HG03439 (cell line): ENCODE measurements around the gene ARSG.
A peak's percentile ranks its signal among the peaks of the same experiment; 100 is the strongest.
"Not testable (repeated sequence)": the region's sequence is repeated elsewhere in the genome, so short reads cannot be mapped to it uniquely, and the experiment has no call there.

Experiments used
- ATAC-seq: cut with Tn5 transposase; IDR thresholded peaks from one replicate; pipeline ENCODE4 v1.9.1; 2021; ENCODE audit warnings: mild to moderate bottlenecking, moderate library complexity; ENCODE audit not compliant: unreplicated experiment

ARSG gene

DNA sequence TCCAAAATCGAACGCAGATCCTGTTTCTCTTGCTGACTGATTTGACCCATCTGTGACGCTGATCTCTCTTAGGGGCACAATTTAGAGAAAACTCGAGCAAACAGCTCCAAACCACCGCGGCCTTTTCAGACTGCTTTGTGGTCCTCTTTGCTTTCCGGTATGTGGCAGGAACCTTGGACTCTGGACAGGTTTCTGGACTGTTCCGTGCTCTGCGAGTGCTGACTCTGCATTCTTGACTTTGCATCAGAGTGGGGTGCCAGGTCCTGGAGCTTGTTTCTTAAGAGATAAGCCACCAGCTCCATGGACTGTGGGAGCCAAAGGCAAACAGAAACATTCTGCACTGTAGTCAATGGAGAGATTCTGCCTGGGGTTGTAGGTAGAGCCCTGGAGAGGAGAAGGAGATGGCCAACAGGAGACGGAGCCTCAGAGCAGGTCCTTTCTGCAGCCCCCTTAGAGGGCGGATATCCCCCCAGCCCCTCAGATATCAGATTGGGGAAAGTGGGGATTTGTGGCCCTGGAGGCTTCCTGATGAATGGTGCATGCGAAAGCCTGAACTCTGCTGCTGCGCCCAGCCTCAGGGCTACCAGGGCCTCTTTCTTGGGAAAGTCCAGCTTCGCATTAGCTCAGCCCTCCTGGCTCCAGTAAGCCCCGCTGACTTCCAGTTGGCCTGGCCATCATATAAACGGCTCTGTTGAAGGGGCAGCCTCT is 100.4 kb downstream of the ARSG start:
- ATAC-seq = no peak

DNA sequence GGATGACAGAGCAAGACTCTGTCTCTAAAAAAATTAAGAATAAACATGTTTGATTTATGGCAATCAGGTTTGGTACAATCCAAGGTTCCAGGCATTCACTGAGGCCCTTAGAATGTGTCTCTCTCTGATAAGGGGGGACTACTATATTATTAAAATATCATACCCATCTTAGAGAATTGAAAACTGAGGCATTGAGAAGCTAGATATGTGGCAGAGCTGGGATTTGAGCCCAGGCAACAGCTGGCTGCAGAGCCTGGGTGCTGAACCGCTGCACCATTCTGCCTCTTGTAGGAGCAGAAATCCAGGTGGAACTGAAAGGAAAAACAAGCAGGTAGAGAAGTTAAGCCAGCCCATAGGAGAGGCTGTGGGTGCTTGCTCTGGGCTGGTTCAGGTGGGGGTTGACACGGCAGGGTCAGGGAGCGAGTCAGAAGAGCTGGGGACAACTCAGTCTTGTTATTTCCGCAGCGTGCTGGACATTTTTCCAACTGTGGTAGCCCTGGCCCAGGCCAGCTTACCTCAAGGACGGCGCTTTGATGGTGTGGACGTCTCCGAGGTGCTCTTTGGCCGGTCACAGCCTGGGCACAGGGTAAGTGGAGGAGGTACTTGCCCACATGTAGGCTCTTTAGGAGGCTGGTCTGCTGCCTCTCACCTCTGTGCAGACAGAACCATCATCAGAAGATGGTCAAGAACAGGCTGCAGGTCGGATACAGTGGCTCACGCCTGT is 103.5 kb downstream of the ARSG start:
- ATAC-seq = no peak

DNA sequence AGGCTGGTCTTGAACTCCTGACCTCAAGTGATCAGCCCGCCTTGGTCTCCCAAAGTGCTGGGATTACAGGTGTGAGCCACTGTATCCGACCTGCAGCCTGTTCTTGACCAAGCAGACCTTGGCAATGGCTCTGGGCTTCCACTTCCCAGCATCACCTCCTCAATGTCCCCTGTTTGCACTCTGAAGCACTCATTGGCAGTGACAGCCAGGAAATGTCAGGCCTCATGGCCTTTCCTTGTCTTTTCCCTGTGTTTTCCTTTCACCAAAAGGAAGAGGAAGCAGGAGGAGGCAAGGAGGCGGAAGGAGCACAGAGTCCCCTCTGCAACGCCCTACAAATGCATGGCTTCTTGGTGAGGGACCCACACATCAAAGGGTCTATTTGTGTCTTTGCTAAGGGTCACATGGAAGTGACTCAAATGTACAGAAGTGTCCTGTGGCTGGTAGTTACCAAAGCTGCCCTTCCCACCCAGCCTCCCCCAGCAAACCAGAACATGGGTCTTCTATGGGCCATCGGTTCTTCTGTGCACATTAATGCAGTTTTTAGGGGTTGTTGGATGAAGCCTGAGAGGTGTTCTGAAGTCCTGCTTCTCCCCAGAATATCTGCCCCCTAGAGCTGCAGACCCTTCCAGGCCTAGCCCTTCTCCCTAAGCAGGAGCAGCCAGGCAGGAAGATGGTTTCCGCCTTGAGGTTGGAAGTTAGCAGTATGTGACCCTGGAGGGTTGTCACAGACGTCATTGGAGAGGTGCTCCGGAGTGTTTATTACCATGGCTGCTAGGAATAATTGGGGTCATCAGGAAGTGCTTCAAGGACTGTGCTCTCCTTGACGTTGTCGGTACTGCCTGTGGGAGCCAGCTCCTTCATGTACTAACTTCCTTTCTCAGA is 105.2 kb downstream of the ARSG start:
- no peak for ATAC-seq

DNA sequence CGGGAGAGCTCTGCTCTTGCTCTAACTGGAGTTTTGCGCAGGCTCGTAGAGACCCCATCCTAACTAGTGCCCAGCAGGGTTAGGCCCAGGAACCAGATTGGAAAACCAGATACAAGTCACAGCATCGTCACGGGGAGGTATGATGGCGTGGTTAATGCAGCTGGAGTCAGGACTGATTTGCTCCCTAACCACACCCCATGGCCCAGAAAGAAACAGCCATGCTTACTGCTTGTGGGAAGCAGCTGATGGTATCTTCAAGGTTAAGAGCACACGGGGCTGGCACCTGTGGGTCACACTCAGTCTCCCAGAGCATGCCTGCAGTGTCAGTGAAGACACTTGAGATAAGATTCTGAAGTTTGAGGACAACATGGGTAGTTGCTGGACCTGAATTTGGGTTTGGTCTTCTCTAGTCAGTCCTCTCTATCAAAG is 105.8 kb downstream of the ARSG start:
- no peak for ATAC-seq

DNA sequence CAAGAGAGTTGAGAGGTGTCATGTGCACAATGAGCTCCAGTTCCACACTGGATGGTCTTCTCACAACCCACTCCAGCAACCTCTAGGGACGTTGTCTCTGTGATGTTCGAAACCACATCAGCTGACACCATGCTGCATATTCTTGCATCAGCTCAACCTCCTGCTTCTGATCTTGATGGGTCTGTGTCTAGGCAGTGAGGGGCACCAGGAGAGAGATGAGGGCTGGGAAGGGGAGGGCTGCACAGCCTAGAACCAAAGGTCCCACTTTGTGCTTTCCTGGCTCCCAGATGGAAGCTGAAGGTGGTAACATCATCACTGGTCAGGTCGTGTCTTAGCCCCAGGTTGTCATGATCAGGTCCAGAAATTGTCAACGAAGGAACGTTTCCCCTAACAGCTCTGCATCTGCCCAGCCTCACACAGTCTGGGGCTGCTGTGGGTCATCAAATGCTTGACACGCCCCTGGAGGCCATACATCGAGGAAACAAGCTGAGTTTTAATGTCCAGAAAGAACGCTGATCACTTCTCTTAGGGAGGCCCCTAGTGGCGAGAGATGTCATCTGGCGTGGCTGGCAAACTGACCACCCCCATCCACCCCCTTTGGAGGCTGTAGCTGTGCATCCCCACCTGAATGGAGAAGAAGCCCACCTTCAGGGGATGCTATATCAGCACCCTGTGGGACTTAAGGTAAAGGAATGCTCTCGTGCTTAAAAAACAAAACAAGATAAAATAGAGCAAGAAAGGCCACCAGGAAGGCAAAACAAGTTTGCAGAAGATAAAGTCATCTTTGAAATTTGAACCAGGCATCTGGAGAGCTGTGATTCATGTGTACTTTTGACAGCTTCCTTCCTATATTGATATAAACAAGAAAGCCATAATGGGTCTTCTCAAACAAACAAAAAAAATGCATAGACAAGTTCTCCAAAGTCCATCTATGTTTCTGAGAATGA is 107.7 kb downstream of the ARSG start:
- peak; percentile 81 for ATAC-seq

DNA sequence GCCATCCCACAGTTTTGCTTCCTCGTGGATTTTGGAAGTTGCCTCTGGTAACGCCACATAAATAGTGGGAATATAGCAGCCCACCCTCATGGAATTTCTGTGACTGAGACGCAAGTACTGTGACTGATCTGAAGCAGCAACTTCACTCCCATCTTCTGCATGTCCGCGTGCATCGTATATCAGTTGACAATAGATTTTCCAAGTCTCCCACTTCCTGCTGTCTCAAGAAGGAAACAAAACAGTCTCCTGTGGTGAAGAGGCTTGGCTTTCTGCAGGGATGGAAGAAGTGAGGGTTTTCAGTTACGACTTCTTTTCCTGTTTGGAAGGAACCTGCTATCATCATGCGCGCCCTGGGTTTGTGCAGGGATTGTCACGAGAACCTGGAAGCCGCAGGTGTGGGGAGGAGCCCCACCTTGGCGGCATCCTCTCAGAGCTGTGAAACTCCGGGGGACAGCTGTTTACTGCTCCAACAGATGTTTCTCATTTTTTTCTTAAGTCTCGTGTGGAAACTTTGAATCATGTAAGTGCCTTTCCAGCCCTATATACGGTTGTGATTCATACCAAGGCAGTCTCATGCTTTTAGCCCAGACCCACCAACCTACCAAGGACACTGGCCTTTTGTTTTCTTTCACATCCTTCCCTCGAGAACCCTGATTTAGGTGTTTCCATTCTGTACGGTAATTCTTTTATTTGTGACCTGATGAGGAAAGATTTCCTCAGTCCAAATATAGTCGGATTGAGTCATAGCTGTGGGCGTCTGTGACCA is 108.5 kb downstream of the ARSG start:
- no peak for ATAC-seq

DNA sequence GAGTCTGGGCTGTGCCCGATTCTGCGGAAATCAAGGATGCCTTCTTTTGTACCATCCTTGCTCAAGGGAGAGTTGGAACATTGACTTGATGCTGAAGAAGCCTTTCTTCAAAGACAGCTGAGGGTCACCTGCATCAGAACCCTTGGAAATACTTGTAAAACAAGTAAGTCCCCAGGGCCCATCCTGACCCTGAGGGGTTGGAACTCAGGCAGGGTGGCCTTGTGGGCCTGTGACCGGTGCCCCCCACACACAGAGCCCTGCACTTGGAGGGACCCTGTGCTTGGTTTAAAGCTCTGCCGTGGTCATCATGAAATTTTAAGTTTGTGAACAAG is 109.1 kb downstream of the ARSG start:
- no peak for ATAC-seq

DNA sequence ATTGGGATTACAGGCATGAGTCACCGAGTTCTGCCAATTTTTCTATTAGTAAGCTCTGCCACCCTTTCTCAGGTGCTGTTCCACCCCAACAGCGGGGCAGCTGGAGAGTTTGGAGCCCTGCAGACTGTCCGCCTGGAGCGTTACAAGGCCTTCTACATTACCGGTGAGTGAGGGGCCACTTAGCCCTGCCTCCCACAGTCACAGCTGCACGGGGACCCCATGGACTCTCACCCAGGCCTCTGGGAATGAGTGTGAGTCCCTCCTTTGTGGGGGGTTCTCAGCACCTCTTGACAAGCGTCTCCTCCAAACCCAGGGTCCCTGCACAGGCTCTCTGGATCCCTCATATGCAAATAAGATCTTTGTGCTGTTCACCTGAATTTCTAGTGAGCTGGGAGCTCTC is 110.0 kb downstream of the ARSG start:
- no peak for ATAC-seq

DNA sequence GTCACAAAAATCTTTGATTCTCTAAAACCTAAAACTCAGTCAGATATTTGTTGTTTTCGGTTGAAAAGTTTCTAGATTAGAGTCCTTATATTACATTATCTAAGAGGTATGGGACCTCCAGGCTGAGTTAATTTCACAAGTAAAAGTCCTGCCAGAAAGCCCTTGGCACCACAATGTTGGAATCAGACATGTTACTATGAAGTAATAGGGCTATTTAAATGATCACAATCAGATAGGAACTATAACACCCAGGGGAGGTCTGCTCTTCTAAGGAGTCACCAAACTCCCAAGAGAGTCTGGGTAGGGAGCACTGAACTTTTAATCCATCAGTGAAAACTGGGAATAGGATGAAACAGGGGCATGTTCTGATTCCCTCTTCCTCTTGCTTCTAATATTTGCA is 111.8 kb downstream of the ARSG start:
- ATAC-seq = no peak

DNA sequence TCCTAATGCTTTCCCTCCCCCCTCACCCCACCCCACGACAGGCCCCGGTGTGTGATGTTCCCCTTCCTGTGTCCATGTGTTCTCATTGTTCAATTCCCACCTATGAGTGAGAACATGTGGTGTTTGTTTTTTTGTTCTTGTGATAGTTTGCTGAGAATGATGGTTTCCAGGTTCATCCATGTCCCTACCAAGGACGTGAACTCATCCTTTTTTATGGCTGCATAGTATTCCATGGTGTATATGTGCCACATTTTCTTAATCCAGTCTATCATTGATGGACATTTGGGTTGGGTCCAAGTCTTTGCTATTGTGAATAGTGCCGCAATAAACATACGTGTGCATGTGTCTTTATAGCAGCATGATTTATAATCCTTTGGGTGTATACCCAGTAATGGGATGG is 112.5 kb downstream of the ARSG start:
- ATAC-seq = not testable (repeated sequence)

DNA sequence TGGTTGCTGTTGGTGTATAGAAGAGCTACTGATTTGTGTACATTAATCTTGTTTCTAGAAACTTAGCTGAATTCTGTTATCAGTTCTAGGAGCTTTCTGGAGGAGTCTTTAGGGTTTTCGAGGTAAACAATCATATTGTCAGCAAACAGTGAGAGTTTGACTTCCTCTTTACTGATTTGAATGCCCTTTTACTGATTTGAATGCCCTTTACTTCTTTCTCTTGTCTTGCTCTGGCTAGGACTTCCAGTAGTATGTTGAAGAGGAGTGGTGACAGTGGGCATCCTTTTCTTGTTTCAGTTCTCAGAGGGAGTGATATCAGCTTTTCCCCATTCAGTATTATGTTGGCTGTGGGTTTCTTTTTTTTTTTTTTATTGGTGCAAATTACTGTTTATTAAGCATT is 116.4 kb downstream of the ARSG start:
- not testable (repeated sequence) for ATAC-seq

DNA sequence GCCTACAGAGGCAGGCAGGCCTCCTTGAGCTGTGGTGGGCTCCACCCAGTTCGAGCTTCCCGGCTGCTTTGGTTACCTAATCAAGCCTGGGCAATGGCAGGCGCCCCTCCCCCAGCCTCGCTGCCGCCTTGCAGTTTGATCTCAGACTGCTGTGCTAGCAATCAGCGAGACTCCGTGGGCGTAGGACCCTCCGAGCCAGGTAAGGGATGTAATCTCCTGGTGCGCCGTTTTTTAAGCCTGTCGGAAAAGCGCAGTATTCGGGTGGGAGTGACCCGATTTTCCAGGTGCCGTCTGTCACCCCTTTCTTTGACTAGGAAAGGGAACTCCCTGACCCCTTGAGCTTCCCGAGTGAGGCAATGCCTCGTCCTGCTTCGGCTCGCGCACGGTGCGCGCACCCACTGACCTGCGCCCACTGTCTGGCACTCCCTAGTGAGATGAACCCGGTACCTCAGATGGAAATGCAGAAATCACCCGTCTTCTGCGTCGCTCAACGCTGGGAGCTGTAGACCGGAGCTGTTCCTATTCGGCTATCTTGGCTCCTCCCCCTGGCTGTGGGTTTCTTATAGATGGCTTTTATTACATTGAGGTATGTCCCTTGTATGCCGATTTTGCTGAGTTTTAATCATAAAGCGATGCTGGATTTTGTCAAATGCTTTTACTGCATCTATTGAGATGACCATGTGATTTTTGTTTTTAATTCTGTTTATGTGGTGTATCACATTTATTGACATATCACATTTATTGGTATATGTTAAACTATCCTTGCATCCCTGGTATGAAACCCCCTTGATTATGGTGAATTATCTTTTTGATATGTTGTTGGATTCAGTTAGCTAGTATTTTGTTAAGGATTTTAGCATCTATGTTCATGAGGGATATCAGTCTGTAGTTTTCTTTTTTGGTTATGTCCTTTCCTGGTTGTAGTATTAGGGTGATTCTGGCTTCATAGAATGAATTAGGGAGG is 122.6 kb downstream of the ARSG start:
- not testable (repeated sequence) for ATAC-seq

DNA sequence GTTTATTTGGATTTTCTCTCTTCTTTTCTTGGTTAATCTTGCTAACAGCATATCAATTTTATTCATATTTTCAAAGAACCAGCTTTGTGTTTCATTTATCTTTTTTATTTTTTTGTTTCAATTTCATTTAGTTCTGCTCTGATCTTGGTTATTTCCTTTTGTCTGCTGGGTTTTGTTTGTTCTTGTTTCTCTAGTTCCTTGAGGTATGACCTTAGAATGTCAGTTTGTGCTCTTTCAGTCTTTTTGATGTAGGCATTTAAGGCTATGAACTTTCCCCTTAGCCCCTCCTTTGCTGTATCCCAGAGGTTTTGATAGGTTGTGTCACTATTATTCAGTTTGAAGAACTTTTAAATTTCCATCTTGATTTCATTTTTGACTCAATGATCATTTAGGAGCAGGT is 123.6 kb downstream of the ARSG start:
- ATAC-seq = not testable (repeated sequence)

DNA sequence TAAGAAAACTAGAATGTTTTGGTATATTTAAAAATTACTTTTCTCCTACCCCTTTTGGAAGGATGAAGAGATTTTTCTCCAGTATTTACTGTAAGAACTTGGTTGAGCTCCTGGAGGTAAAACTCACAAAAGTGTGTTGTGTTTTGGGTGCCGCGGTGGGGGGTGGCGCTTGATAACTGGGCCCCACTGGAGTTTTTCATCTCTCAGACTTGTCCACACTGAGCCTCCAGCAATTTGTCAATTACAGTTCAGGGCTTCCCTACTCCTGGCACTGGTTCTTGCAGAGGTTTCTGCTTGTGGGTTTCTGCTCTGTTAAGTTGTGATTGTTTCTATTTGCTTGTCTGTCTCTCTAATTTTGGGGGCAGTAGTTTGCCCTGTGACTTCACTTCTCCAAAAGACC is 126.0 kb downstream of the ARSG start:
- no peak for ATAC-seq

DNA sequence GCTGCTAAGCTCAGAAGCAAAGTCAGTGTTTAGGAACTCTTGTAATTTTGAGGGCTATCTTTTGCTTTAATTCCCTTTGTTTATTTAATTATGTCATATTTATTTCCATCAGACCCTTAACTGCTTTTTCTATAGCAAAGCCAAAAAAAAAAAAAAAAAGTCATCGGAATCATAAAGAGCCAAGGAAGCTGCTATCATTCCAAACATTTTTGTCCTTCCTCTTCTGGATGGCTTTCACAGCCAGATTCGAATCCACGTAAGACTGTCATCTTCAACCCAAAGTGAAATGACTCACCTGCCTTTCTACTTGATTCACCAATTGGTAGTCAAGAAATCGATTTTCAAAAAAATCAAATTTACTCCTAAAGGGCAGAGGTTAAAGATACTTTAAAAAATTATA is 127.6 kb downstream of the ARSG start:
- ATAC-seq = no peak

DNA sequence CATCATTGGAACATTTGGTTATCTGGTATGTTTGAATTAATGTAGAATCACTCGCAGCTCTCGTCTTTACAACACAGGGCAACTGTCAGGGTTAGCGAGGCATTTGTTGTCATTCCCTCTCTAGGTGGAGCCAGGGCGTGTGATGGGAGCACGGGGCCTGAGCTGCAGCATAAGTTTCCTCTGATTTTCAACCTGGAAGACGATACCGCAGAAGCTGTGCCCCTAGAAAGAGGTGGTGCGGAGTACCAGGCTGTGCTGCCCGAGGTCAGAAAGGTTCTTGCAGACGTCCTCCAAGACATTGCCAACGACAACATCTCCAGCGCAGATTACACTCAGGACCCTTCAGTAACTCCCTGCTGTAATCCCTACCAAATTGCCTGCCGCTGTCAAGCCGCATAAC is 128.8 kb downstream of the ARSG start:
- no peak for ATAC-seq

DNA sequence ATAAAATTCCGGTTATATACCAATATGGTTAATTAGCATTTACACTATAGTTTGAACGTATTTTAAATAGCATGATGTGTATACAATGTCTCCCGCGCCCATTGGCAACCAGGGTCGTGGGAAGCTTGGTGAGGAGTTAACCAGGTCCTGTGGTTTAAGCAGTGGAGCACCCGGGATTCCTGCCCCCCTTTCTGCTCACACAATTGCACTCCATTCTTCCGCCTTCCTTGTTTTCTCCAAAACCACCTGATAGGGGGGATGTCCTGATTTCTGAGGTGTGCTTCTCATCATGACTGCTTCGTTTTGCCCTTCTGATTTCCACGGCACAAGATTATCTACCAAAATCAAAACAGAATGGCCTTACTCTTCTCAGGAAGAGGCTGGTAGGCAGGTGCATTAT is 130.2 kb downstream of the ARSG start:
- no peak for ATAC-seq

DNA sequence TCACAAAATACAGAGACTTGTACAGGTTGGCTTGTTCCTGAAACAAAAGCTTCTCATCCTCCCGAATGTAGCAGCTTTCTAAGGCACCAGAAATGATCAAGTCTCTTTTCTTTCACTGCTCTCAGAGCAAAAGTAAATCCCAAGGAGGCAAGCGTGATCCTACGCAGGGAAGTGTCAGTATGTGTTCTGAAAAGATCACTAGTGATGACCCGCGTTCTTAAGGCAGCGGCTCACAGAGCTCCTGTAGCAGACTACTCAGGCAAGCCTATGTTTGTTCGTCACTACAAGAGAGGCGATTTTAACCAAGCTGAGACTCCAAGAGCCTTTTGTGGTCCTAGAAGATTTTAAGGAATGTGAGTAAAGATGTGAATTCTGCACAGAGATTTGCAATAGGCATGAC is 131.5 kb downstream of the ARSG start:
- ATAC-seq = no peak

DNA sequence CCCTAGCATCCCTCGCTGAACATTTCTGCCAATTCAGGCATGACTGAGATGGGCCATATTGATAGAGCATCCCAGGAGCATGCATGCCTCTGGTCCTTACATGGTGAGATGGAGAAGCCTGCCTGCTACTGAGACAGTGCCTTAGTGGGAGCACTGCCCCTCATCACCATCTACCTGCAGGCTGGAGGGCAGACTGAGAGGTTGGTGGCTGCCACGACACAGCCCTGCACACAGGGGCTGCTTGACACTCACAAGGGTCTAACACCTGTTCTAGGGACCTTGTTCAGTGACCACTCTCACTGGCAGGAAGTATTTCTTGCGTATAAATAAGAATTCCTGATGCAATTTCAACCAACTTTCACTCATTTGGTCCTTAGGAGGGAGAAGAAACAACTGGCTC is 132.0 kb downstream of the ARSG start:
- ATAC-seq = no peak
